Sigmoid colon (tissue), 4 donors: ENCODE results near the gene USP24.

ENCODE experiments used
- CTCF ChIP-seq, 4 experiments: fragments of 450-650 bp in 3 of 4; fragments of 200-600 bp in 1 of 4; IDR thresholded peaks; one replicate each; pipeline ENCODE4 v1.5.1; 2016 to 2019; ENCODE audit warnings: antibody characterized with exemption in 4 of 4, mild to moderate bottlenecking in 3 of 4, moderate library complexity in 2 of 4
- EP300 ChIP-seq, 4 donors: sonication (generic); formaldehyde crosslinking; IDR thresholded peaks; one replicate each; pipeline ENCODE4 v1.6.1; 2017; ENCODE audit warnings: antibody characterized with exemption in 4 of 4
- POLR2A ChIP-seq, 2 donors: fragments of 450-650 bp; IDR thresholded peaks; one replicate each; pipeline ENCODE4 v1.6.1; 2016; ENCODE audit warnings: antibody characterized with exemption in 2 of 2, mild to moderate bottlenecking in 2 of 2, moderate library complexity in 2 of 2
- POLR2AphosphoS5 ChIP-seq, 4 donors: sonication (generic); formaldehyde crosslinking; IDR thresholded peaks; one replicate each; pipeline ENCODE4 v1.6.1; 2017; ENCODE audit warnings: antibody characterized with exemption in 4 of 4

GRCh38 chr1:55170426-55170825 is 44.7 kb downstream of the USP24 start:
- no peak for TF ChIP-seq CTCF (IDR thresholded peaks at IDR 0.05)
- no peak for TF ChIP-seq EP300 (IDR thresholded peaks at IDR 0.05)
- no peak for TF ChIP-seq POLR2A (IDR thresholded peaks at IDR 0.05)
- no peak for TF ChIP-seq POLR2AphosphoS5 (IDR thresholded peaks at IDR 0.05)
